GM18520 (cell line): Measurements from ENCODE around the gene INKA1.
"Not testable (repeated sequence)": the region's sequence is repeated elsewhere in the genome, so short reads cannot be mapped to it uniquely, and the experiment has no call there.

Experiments
- ATAC-seq: cut with Tn5 transposase; IDR thresholded peaks from one replicate; pipeline ENCODE4 v1.9.1; 2021; ENCODE audit not compliant: unreplicated experiment

The INKA1 gene

GRCh38 chr3:49802719-49803464, at the start of gene INKA1:
INKA1 (plus strand) TSS chr3:49803261; CDS start chr3:49803393, 132 bp downstream.
- ATAC-seq, result peak; percentile 61

- no peak for ATAC-seq
These were observed 48.5 kb upstream of the INKA1 start for GRCh38 chr3:49754536-49754935.

- ATAC-seq, result no peak
These were observed 47.0 kb upstream of the INKA1 start for GRCh38 chr3:49756036-49756435.

GRCh38 chr3:49757197-49757596, 45.9 kb upstream of the INKA1 start:
- ATAC-seq, result no peak

DNA sequence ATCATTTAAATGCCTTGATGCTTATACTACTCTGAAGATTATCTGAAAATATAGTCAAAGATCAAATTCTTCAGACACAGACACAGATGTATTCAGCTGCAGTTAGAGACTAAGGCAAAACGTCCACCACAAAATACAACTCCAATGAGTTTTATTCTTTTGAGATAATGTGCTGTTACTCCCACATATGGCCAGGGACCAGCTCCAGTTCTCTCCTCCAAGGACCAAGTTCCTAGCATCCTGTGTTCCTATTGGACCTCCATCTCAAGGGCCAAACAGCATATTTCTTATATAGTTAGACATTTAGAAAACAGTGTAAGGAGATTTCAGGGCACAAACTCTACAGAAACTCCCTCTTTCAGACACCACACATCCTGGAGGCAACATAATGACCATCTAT, 43.8 kb upstream of the INKA1 start:
- ATAC-seq, result no peak

- ATAC-seq, result no peak
These were observed 41.4 kb upstream of the INKA1 start for GRCh38 chr3:49761661-49762060.

- no peak for ATAC-seq
These were observed 39.1 kb upstream of the INKA1 start for GRCh38 chr3:49763981-49764380.

- no peak for ATAC-seq
These were observed 33.7 kb upstream of the INKA1 start for GRCh38 chr3:49769286-49769915.

- no peak for ATAC-seq
These were observed 33.1 kb upstream of the INKA1 start for GRCh38 chr3:49769926-49770325.

DNA sequence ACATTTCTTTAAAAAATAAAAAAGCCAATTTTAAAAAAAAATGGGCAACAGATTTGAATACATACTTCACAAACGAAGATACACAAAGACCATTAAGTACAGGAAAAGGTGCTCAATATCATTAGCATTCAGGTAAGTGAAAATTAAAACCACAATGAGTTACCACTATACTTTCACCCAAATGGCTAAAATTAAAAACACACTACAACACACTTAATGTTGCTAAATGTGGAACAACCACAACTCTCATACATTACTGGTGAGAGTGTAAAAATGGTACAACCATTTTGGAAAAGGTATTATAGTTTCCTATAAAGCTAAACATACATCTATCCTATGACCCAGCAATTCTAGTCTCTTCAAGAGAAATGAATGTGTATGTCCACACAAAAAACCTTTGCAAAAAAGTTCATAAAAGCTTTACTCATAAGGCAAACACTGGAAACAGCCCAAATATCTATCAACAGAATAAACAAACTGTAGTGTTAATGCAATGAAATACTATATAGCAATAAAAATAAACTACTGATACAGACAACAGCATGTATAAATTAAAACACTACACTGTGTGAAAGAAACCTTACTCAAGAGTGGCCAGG, 31.6 kb upstream of the INKA1 start:
- ATAC-seq, result no peak

- ATAC-seq, result no peak
These were observed 30.4 kb upstream of the INKA1 start for GRCh38 chr3:49772703-49773102.

DNA sequence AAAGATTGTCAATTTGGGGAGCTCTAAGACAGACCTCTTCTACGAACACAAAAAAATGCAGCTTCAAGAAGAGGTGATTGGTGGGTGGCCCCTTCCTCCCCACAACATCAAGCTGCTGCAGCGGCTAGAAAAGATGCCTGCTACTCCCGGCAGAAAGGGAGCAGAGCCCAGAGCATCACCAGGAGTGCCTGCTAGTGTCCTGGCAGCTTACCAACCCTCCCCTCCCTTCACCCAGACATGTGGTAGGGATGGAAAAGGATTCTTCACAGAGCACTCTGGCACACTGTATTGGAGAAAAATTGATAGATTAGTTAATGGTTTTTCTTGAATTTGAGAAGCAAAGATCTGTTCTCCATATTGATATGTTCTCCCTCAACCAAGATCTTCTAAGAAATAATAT, 27.5 kb upstream of the INKA1 start:
- no peak for ATAC-seq

- ATAC-seq, result not testable (repeated sequence)
These were observed 27.0 kb upstream of the INKA1 start for GRCh38 chr3:49776101-49776500.

GRCh38 chr3:49779358-49780079, 23.5 kb upstream of the INKA1 start:
- ATAC-seq, result no peak

DNA sequence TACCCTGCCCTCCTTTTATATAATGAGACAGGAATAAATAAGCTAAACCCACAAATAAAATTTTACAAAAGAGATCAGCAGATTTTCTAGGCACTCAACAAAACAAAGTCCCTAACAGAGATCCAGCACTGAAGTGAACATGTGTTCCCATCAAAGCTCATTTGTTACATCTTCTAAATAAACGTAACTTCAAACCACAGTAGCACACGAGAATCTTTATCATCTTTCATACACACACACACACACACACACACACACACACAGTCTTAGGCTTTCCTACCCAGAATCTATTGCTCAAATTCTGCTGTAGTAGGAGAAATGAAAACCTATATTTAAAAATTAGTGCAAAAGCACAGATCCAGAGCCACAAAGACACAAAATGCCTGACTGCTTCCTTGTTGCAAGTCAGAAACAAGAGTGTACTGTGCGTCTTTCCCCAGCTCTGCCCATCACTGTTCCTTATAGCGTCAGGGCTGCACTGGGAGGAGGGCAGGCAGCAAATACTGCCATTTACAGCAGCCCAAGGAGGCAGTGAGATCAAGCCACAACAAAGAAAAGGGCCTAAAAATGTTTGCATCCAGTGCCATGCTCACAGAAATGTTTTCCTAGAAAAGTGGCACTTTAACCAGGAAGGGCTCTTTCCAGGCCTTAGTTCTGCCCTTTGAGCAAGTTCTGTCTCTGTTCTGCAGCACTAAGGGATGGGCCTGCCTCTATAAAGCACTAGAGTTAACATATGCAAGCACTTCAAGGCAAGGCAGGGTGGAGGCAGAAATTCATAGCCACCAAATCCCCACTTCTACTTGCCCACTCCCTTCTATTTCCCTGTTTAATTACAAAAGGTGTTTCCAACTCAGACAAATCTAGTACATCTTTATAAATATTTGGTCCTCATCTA, 22.7 kb upstream of the INKA1 start:
- no peak for ATAC-seq

- not testable (repeated sequence) for ATAC-seq
These were observed 22.1 kb upstream of the INKA1 start for GRCh38 chr3:49780975-49781365.

DNA sequence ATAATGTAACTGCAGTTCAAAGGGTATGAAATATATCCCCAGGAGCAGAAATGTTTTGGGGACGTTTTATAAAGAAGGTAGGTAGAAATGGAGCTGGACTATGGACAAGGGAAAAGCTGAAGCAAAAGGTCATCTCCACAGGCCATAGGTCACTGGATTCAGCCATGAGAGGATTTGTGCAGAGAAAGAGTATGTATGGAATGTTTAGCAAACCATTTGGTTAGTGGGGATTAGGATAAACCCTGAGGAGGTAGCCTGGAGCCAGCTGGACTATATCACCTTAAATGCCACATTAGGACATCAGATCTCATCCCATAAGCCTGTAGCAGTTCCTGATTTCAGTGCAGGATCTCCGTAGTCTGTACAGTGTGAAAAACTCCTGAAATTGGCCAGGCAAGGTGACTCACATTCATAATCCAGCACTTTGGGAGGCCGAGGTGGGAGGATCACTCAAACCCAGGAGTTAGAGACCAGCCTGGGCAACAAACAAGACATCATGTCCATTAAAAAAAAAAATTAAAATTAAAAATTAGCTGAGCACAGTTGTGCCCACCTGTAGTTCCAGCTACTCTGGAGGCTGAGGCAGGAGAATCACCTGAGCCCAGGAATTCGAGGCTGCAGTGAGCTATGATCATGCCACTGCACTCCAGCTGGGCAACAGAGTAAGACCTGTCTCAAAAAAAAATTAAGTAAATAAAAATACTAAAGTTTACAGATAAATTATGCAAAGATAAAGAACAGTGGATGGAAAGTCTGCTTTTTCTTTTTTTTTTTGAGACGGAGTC, 21.5 kb upstream of the INKA1 start:
- ATAC-seq, result no peak

GRCh38 chr3:49782277-49782676, 20.8 kb upstream of the INKA1 start:
- ATAC-seq, result not testable (repeated sequence)

DNA sequence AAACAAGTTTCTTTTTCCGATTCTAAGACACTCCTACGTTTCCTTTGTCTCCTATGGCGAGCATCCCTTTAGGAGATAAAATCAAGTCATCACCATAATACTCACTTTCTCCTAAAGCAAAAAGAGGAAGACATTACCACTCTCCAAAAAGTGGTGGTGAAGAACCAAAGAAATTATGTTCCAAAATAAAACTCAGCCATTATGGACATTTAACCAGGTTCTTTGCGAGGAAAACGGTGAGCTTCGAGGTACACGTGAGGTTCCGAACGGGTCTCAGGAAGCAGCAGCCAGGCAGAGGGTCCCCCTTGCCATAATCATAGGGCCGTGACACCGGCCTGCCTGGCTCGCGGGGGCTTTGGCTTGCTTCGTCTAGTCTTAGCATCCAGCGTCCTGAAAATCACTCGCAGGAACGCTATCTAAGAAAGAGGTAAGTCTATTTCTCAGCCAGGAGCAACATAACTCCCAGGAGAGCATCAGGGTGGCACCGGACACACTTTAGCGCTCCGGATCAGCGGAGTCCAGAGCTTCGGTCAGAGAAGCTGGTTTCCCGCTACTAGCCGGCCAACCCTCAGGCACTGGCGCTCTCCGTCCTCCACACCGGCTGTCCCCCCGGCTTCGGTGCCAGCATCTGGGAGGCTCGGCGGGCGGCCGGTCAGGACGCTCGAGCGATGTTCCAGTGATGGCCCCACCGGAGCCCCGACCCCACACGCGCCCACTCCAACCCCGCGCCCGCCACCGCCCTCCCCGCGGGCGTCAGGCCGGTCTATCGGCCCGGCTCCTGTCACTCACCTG, 17.3 kb upstream of the INKA1 start:
- peak; percentile 24 for ATAC-seq
